ENCODE results near the gene ANKRD63.

ANKRD63 gene

DNA sequence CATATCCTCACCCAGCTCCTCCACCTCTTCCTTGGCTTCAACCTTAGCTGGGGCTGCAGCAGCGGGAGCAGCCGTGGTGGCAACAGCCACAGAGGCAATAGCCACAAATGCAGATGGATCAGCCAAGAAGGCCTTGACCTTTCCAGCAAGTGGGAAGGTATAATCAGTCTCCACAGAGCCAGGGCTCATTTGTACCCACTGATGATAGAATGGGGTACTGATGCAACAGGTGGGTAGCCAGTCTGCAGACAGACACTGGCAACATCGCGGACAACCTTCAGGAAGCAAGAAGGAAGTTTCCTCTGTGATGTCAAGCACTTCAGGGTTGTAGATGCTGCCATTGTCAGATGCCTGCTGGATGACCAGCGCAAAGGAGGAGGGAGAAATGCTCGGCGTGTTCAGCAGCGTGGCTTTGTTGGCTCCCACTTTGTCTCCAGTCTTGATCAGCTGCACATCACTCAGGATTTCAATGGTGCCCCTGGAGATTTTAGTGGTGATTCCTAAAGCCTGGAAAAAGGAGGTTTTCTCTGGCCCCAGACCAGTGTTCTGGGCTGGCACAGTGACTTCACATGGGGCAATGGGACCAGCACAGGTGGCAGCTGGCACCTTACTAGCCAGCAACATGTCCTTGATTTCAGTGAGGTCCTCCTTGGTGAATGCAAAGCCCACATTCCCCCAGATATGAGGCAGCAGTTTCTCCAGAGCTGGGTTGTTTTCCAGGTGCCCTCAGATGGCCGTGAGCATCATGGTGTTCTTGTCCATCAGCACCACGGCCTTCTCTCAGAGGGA is 29.7 kb upstream of the ANKRD63 start:
- DNase-seq, result no peak

GRCh38 chr15:40310993-40311392 is 28.1 kb upstream of the ANKRD63 start:
- no peak for DNase-seq

- peak; percentile 49 for DNase-seq
Measured at GRCh38 chr15:40310001-40310959, 27.4 kb upstream of the ANKRD63 start.

DNA sequence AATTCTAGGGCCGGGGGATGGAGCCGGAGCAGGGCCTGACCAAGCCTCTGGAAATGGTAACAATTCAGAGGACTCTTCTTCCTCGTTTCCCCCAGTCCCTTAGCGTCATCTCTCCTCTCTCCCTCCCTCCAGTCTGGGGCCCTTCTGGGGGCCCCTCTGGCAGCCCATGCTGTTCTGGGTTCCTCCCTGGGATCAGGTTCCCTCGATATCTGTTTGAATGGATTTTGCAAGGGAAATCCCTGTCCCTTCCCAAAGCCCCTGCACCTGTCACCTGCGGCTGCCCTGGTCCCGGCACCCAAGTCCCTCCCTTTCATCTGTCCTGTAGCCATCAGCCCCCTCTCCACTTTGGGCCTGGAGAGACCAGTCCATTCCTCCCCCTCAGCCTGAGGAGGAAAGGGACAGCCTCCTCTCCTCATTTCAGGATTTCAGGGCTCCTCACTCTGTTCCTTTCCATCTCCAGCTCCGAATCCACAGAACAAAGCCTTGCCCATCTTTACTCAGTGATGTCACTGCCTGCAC is 26.5 kb upstream of the ANKRD63 start:
- DNase-seq, result no peak

GRCh38 chr15:40307421-40308211 is 24.8 kb upstream of the ANKRD63 start, which contains the start of gene PLCB2:
Gene PLCB2 (minus strand): TSS chr15:40307935. CDS start chr15:40307672, 263 bp downstream.
- DNase-seq, result peak; percentile 16

GRCh38 chr15:40306908-40307307 is 24.0 kb upstream of the ANKRD63 start:
- no peak for DNase-seq

DNA sequence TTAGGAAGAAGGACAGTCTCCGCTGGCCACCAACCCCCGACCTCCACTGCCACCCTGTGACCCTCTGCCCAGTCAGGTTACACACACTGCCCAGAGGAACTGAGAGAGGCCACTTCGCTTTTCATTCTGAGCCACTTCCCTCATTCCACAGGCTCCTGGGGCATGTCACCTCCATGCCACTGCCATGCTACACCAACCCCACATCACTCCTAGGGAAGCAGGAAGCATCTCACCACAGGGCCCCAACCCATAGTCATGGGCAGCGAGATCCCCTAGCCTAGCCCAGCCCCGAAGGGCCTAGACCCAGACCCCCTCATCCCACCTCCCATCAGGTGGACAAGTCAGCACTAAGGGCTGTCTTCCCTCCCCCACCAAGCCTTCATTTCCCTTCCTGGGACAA is 23.5 kb upstream of the ANKRD63 start:
- DNase-seq, result no peak

DNA sequence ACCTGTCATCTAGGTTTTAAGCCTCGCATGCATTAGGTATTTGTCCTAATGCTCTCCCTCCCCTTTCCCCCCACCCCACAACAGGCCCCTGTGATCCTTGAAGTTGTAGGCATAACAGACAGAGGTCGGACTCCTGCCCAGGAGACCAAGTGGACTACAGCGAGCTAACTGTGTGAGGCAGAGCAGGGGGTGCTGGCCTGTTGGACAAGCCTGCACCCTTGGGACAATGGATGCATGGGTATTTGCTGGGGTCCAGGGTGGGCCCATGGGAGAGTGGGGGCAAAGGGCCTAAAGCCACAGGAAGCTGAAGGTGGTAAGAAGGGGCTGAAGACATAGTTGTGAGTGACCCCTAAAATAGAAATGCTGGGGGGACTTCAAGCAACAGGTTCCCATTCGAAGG is 22.4 kb upstream of the ANKRD63 start:
- no peak for DNase-seq

- DNase-seq, result no peak
Measured at GRCh38 chr15:40303576-40303975, 20.7 kb upstream of the ANKRD63 start.

- no peak for DNase-seq
Measured at GRCh38 chr15:40302981-40303380, 20.1 kb upstream of the ANKRD63 start.

GRCh38 chr15:40302288-40302886 is 19.5 kb upstream of the ANKRD63 start:
- no peak for DNase-seq

DNA sequence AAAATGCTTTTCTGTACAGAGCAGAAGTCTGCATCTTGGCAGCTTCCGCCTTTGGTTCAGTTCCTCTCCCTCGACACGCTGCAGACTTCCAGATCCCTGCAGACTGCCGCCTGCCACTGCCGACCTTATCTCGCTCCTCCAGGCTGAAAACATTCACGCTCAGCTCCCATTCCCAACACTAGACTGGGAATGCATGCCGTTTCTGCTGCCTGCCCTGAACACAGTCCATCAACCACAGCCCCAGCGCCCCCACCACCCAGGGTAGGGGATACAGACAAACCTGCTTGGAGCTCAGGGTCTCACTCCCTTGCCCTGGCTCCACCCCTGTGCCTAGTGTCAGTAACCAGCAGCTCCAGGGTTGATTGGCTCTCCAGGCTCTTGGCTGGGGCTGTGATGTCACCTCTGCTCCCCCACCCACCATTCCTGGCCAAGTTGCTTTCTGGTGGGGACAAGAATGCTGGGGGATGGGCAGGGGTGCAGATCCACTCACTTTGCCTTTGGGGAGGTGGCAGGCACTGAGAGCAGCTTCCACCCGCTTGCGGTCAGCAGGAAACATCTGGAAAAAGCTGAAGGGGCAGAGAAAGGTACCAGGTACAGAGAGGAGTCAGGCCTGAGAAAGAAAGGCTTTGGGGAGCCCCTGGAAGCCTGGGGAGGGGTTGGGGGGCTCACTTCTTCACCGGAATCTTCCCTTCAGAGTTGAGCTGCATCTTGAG is 18.8 kb upstream of the ANKRD63 start:
- no peak for DNase-seq

- no peak for DNase-seq
Measured at GRCh38 chr15:40300771-40301170, 17.9 kb upstream of the ANKRD63 start.

GRCh38 chr15:40300367-40300766 is 17.5 kb upstream of the ANKRD63 start:
- DNase-seq, result no peak

- no peak for DNase-seq
Measured at GRCh38 chr15:40298216-40298935, 15.5 kb upstream of the ANKRD63 start.

- DNase-seq, result no peak
Measured at GRCh38 chr15:40297356-40297755, 14.5 kb upstream of the ANKRD63 start.

- DNase-seq, result no peak
Measured at GRCh38 chr15:40296561-40297230, 13.8 kb upstream of the ANKRD63 start.

DNA sequence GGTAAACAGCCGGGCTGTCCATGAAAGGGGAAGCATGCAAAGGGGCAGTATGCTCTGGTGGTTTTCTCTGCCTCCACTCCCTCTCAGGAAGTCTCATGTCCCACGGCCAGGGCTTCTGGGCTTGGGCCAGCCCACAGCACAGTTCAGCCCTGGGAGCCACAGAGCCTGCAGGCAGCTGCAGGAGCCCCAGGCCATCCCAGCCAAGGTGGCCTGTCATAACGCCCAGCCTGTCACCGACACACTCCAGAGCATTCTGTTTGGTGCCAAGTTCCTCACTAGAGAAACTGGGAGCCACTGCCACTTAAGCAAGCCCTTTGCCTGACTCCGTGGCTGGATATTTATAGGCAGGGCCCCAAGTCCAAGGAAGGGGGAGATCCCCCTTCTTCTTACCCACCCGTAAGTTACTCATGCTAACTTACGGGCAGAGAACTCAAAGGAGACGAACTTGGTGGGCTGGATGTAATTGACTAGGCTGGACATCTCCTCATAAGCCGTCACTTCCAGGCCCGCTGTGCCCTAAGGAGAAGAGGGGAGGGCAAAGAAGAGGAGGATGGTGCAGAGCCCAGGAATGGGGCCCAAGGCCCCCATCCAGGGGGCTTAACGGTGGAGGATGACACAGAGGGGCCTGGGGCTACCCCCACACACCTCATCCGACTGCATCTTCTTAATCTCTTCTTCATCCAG is 13.2 kb upstream of the ANKRD63 start:
- no peak for DNase-seq

GRCh38 chr15:40295297-40295696 is 12.4 kb upstream of the ANKRD63 start:
- DNase-seq, result no peak
